Measurements from ENCODE around the gene TSR3.

- TF ChIP-seq CTCF (IDR thresholded peaks at IDR 0.05; ENCODE audit: low read depth, low read length) (no peak), POLR2A (IDR thresholded peaks at IDR 0.05; ENCODE audit: extremely low read depth, insufficient read length) (no peak)
These were observed 16.0 kb upstream of the TSR3 start for GRCh38 chr16:1367486-1368174.

Measured in NB4 (cell line).